Measurements from ENCODE around the gene FXYD1. TPM values are rescaled to one million over a fixed set of nuclear protein-coding genes. Genes with fewer than 3 reads are reported as not detected.

Gene FXYD1
- total and polyA plus RNA-seq, 2 of the 8 experiments (the other 6 are each of a cell fraction or from before 2014, with no cell fraction given) = 1.6 to 8.1 TPM

- no peak overlapping the region for H2AK5ac ChIP-seq (ENCODE audit: low read depth, low read length)
- POLR2A ChIA-PET (ENCODE audit: partially characterized antibody) = interaction anchor here (0.5 to 4.8 kb wide), 21 partner anchors 12 to 369 kb away, joined by 3 to 67 read pairs (median 4); partner anchors contain the start of gene FXYD5
- no peak overlapping the region for H4K5ac ChIP-seq (ENCODE audit: insufficient read length, low read depth, low read length)
- H2BK12ac ChIP-seq (ENCODE audit: low read depth, low read length) = peak overlapping the region; percentile 75; the same call in 1 of the 2 replicates
- peak overlapping the region; percentile 78 to 89 for H3K4me2 ChIP-seq (ENCODE audit: insufficient read depth in 1 of 2, low read depth in 2 of 2, low read length in 2 of 2)
- peak overlapping the region; percentile 48 to 68 (median 54) for H3K4me3 ChIP-seq (ENCODE audit: extremely low read depth in 1 of 4, insufficient read depth in 2 of 4, low read depth in 3 of 4, low read length in 4 of 4)
- FAIRE-seq (no peak), DNase-seq (ENCODE audit: low read depth in 1 of 2, low spot score in 2 of 2) (peak in 1 of 2 experiments; percentile 84)
- peak overlapping the region; percentile 10; the same call in 1 of the 2 replicates for H2BK5ac ChIP-seq (ENCODE audit: low read depth, low read length)
- peak overlapping the region; percentile 94; the same call in 1 of the 2 replicates for H2BK15ac ChIP-seq (ENCODE audit: low read length)
- TF ChIP-seq TAF1 (IDR thresholded peaks at IDR 0.05; ENCODE audit: low read depth, low read length) (0 out of 2 replicates have a peak, but pooled peaks have one; percentile 16), HDAC2 (IDR thresholded peaks at IDR 0.05; ENCODE audit: borderline replicate concordance in 1 of 2, low read depth in 2 of 2, low read length in 2 of 2) (peak in 1 of 2 experiments; percentile 82; a peak in 1 of 4 replicates), E2F6 (IDR thresholded peaks at IDR 0.05) (no peak)
- H3K79me2 ChIP-seq (ENCODE audit: control insufficient read depth in 1 of 2, insufficient read depth in 2 of 2, low read length in 2 of 2) = no peaks in the 10 kb centered on the region
- H3K56ac ChIP-seq (replicated peaks; ENCODE audit: insufficient read length, low read depth, low read length) = no peak overlapping the region
- H3K14ac ChIP-seq (ENCODE audit: insufficient read length) = no peak overlapping the region
- no peak overlapping the region for H3K27ac ChIP-seq (ENCODE audit: low read depth, low read length)
- peaks cover 0 to 3% of the 10 kb centered on the region in 2 experiments for H4K20me1 ChIP-seq (replicated peaks in 1 of 2; ENCODE audit: control insufficient read depth in 1 of 2, insufficient read depth in 2 of 2, low read length in 2 of 2)
- no peak overlapping the region for H2AFZ ChIP-seq (ENCODE audit: low read length)
- 11% methylated on average over 20 of the region's 21 CpGs; no CpG with 5 or more reads in 1 of the 2 experiments for WGBS, 2 experiments (ENCODE audit: extremely low coverage in 1 of 2, insufficient coverage in 1 of 2, insufficient read length in 1 of 2, insufficient replicate concordance in 2 of 2, low coverage in 1 of 2, low lambda C conversion rate in 2 of 2, missing lambda C conversion rate in 1 of 2)
- H3K27me3 ChIP-seq (replicated peaks in 1 of 4; ENCODE audit: control insufficient read depth in 3 of 4, extremely low read depth in 1 of 4, insufficient read depth in 3 of 4, low read length in 3 of 4) = peaks cover 0 to 15% (median 8%) of the 10 kb centered on the region in 4 experiments; a peak in 5 of 7 replicates
- H4K91ac ChIP-seq (replicated peaks; ENCODE audit: insufficient read length, low read length) = peak overlapping the region; percentile 79
- H3K4ac ChIP-seq (replicated peaks; ENCODE audit: insufficient read length, low read depth, low read length) = peak overlapping the region; percentile 93
- peaks cover 20% of the 10 kb centered on the region; the same call in 1 of the 2 replicates for H3K23me2 ChIP-seq (ENCODE audit: low read depth, low read length)
- no peaks in the 10 kb centered on the region for H3K36me3 ChIP-seq (ENCODE audit: control insufficient read depth in 2 of 4, insufficient read depth in 4 of 4, low read length in 3 of 4)
- CTCF ChIA-PET (ENCODE audit: partially characterized antibody) = interaction anchor here (0.6 to 10.2 kb wide), 37 partner anchors 11 to 406 kb away, joined by 3 to 154 read pairs (median 4); partner anchors contain the start of genes FXYD3 and FXYD5
- H3K9me3 ChIP-seq (ENCODE audit: insufficient read depth in 2 of 2, low read depth in 1 of 2, low read length in 1 of 2) = no peaks in the 10 kb centered on the region
- no peak overlapping the region; the same call in 1 of the 2 replicates for H2BK20ac ChIP-seq (ENCODE audit: low read length)
- no peak overlapping the region for H4K8ac ChIP-seq (ENCODE audit: extremely low read depth, insufficient read depth, low read length)
- H3K9ac ChIP-seq (replicated peaks in 1 of 4; ENCODE audit: extremely low read depth in 1 of 4, low read depth in 3 of 4, low read length in 3 of 4) = no peak overlapping the region; a peak in 2 of 7 replicates
- H2BK120ac ChIP-seq (replicated peaks; ENCODE audit: low read depth, low read length) = peak overlapping the region; percentile 73
- H3K4me1 ChIP-seq (replicated peaks in 1 of 4; ENCODE audit: control insufficient read depth in 3 of 4, insufficient read depth in 4 of 4, low read length in 3 of 4) = peaks cover 5 to 32% (median 25%) of the 10 kb centered on the region in 4 experiments
- H3K79me1 ChIP-seq (ENCODE audit: low read depth, low read length) = no peaks in the 10 kb centered on the region
- H3K23ac ChIP-seq (ENCODE audit: insufficient read length) = no peak overlapping the region
- peak overlapping the region; percentile 48 for H3K18ac ChIP-seq (ENCODE audit: extremely low read depth, low read length)
Measured at GRCh38 chr19:35141837-35142605, 3.4 kb downstream of the FXYD1 start.

Data from H1 (cell line).